ENCODE results near the gene TAF6.
"Not testable (repeated sequence)": the region's sequence is repeated elsewhere in the genome, so short reads cannot be mapped to it uniquely, and the experiment has no call there.

The TAF6 gene

GRCh38 chr7:100152937-100153666 lies 33.9 kb upstream of the TAF6 start:
- no peak for DNase-seq (ENCODE audit: low read depth in 2 of 2)

DNA sequence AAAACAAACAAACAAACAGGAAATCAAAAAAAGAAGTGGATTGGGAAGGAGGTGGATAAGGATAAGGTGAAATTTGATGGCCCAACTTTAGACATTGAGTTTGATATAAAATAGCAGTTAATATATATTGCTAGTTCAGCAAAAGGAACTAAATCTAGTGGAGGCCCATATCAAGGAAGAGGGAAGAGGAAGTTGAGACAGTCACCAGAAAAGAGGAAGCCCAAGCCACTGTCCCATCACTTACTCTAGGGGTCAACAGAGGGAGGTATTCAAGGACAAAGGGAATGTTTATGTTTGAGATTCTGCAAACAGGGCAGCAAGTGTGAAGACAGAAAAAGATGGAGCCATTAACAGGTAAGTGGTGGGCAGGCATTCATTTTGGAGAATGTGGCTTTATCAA lies 33.2 kb upstream of the TAF6 start:
- DNase-seq (ENCODE audit: low read depth in 2 of 2): no peak

DNA sequence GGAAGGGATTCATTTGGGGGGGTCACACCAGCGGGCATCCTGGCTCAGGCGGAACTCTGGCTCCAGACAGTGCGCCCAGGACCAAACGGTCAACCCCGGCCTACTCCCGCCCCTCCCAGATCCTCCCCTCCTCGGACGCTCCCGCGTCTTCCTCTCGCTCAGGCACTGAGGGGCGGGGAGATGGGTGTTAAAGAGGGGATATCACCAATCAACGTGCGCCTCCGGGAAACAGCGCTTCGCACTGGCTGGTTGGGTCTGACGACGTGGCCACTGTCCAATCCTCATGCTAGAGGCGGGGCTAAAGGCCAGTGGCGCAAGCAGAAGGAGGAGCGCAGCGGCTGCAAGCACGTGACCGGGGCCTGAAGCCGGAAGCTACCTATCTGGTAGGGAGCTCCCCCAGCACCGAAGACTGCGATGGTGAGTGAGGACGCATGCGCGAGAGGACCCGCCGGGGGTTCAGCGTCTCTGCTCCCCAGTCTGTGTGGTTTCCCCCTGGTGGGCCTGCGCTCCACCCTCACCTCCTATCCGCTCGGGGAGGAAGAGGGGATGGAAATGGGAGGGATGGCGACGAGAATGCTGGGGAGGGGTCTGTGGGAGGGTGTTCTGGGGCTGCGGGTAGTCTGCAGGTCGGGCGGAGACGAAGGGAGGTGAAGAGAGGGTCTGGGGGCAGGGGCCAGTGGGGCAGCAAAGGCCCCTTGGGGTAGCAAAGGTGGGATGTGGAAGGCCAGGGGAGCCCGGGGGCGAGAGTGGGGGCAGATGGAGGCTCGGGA lies 29.6 kb upstream of the TAF6 start, which contains the start of gene LAMTOR4:
LAMTOR4 (plus strand) TSS at position 360 of the 770 bp plus-strand sequence; CDS start at position 415, 55 bp downstream.
- peak; percentile 95 to 97 for DNase-seq (ENCODE audit: low read depth in 2 of 2)

- no peak for DNase-seq (ENCODE audit: low read depth in 2 of 2)
Measured at GRCh38 chr7:100148225-100148558, 29.0 kb upstream of the TAF6 start.

- DNase-seq (ENCODE audit: low read depth in 2 of 2): no peak
Measured at GRCh38 chr7:100147278-100147677, 28.1 kb upstream of the TAF6 start.

DNA sequence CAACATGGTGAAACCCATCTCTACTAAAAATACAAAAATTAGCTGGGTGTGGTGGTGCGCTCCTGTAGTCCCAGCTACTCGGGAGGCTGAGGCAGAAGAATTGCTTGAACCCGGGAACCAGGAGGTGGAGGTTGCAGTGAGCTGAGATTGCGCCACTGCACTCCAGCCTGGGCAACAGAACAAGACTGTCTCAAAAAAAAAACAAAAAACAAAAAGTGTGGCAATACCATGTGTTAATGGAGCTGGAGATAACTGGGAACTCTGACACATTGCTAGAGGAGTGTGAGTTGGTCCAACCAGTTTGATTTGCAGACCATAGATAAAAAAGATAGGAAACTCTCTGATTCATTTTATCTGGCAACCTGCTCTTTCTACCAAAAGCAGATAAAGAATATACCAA lies 27.2 kb upstream of the TAF6 start:
- not testable (repeated sequence) for DNase-seq (ENCODE audit: low read depth in 2 of 2)

- DNase-seq (ENCODE audit: low read depth in 2 of 2): no peak
Measured at GRCh38 chr7:100142461-100142860, 23.3 kb upstream of the TAF6 start.

DNA sequence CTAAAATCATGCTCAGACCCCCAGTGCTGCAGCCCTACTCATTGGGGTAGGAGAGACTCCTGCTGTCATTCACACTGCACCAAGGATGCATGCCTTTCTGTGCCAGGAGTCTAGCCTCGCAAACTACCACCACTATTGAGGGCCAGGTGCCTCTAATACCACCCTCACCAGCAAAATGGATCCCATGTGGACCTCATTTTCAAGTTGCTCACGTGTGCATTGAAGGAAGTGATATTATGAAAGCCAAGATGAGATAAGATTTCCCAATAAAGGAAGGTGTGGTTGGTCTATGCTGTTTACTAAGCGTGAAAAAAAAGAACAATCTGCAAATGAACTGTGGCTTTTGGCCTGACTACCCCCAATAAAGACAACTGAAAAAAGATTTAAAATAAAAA lies 22.4 kb upstream of the TAF6 start:
- DNase-seq (ENCODE audit: low read depth in 2 of 2): no peak

GRCh38 chr7:100137851-100138760 lies 18.9 kb upstream of the TAF6 start:
- no peak for DNase-seq (ENCODE audit: low read depth in 2 of 2)

DNA sequence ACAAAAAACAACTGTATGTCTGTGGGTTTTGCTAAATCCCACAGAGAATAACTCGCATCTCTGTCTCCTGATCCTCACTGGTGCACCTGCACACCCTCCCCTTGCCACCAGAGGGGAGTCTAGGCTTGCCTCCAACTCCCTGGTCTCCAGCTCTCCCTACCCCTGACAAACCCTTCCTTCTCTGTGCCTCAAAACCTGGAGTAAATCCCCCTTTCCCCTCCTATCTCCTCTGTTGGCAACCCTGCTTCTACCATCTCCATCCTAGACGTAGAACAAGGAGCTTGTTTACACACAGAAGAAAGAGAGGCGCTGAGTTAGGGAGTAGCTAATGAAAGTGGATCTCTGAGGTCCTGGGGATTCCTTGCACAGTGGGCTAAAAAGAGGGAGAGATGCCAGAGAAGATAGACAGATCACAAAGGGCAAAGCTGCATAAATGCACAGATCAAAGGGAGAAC lies 13.6 kb upstream of the TAF6 start:
- DNase-seq (ENCODE audit: low read depth in 2 of 2): no peak

- DNase-seq (ENCODE audit: low read depth in 2 of 2): no peak
Measured at GRCh38 chr7:100132126-100132525, 13.0 kb upstream of the TAF6 start.

- peak; percentile 48 to 55 for DNase-seq (ENCODE audit: low read depth in 2 of 2)
Measured at GRCh38 chr7:100130608-100131453, 11.7 kb upstream of the TAF6 start.

GRCh38 chr7:100130220-100130607 lies 11.1 kb upstream of the TAF6 start:
- not testable (repeated sequence) for DNase-seq (ENCODE audit: low read depth in 2 of 2)

DNA sequence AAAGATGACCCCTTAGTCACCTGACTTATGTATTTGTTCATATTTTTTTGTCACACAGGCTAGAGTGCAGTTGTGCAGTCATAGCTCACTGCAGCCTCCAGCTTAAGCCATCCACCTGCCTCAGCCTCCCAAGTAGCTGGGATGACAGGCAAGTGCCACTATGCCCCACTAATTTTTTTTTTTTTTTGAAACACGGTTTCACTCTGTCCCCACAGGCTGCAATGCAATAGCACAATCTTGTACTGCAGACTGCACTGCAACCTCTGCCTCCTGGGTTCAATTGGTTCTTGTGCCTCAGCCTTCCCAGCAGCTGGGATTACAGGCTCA lies 9.4 kb upstream of the TAF6 start:
- no peak for DNase-seq (ENCODE audit: low read depth in 2 of 2)

- no peak for DNase-seq (ENCODE audit: low read depth in 2 of 2)
Measured at GRCh38 chr7:100127866-100128636, 8.9 kb upstream of the TAF6 start.

DNA sequence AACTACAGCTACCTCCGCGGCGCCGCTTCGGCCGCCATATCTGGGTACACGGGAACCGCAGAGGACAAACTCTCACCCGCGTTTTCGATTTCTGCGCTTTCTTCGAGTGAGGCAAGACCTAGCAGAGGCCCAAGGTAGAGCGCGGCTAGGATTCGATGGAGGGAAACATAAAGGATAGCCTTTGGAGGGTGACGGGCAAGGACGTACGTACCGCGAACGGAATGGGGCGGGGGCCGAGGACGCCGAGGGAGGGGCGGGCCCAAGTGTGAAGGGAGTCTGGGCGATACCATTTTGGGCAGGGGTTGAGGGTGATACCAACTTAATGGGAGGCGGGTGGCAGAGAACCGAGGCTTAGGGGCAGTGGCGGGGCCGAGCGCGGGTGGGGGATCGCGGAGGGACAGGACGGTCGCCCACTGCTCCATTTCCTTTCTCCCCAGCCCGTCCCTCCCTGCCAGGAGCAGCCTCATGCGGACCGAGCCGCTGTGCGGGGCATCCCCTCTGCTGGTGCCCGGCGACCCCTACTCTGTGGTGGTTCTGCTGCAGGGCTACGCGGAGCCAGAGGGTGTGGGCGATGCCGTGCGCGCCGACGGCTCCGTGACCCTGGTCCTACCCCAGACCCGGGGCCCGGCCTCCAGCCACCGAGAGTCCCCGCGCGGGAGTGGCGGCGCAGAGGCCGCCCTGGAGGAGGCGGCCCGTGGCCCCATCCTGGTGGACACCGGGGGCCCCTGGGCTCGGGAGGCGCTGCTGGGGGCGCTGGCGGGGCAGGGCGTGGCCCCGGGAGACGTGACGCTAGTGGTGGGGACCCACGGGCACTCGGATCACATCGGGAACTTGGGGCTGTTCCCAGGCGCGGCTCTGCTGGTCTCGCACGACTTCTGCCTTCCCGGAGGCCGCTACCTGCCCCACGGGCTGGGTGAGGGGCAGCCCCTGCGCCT lies 8.0 kb upstream of the TAF6 start, which contains the start of gene MBLAC1:
MBLAC1 (plus strand) TSS at position 37 of the 935 bp plus-strand sequence; CDS start at position 466, 429 bp downstream.
- peak; percentile 79 to 80 for DNase-seq (ENCODE audit: low read depth in 2 of 2)

- no peak for DNase-seq (ENCODE audit: low read depth in 2 of 2)
Measured at GRCh38 chr7:100126239-100126930, 7.2 kb upstream of the TAF6 start.
